T-cell (primary cell): ENCODE data around the gene LSM4. TPM values are rescaled to one million over a fixed set of nuclear protein-coding genes. Genes with fewer than 3 reads are reported as not detected.
A peak's percentile ranks its signal among the peaks of the same experiment; 100 is the strongest.

Experiments
- ATAC-seq, 4 experiments: fragments of 200-7000 bp in 3 of 4; fragments of 150-1000 bp in 1 of 4; cut with Tn5 transposase; replicated peaks in 1 of 4; 1 replicate in 3 of 4; 2 replicates in 1 of 4; pipeline ENCODE4 v1.10.0; 2021; ENCODE audit warnings: moderate library complexity in 3 of 4, mild to moderate bottlenecking in 2 of 4, moderate number of reproducible peaks in 1 of 4
- CTCF ChIA-PET, 2 donors: fragments of 300-600 bp; sonication (Branson Sonifier 250); formaldehyde crosslinking; loops; one replicate each; lab custom pipeline; 2022; ENCODE audit warnings: antibody characterized with exemption in 2 of 2; lab: Charles Lee
- POLR2A ChIA-PET, 2 donors: fragments of 300-600 bp; sonication (Branson Sonifier 250); formaldehyde crosslinking; loops; one replicate each; lab custom pipeline; 2022; ENCODE audit warnings: antibody characterized with exemption in 2 of 2; lab: Charles Lee
- DNase-seq, 35 experiments: peaks; one replicate each; pipeline versions ENCODE4 v3.0.0 to v3.0.0-alpha.2; 2013 to 2023
- H3K27ac ChIP-seq: one replicate; pipeline ENCODE4 v1.5.1; 2013; ENCODE audit warnings: low read length
- H3K27me3 ChIP-seq, 2 experiments: replicated peaks in 1 of 2; 1 replicate in 1 of 2; 2 replicates in 1 of 2; pipeline versions ENCODE4 v1.6.1 to v1.7.0; 2013; ENCODE audit warnings: low read length in 1 of 2, mixed read lengths in 1 of 2; ENCODE audit not compliant: control insufficient read depth in 2 of 2, insufficient read depth in 2 of 2; ENCODE audit errors: extremely low read depth in 1 of 2
- H3K36me3 ChIP-seq, 2 donors: 1 replicate in 1 of 2; 2 replicates in 1 of 2; pipeline versions ENCODE4 v1.6.1 to v1.7.0; 2013; ENCODE audit warnings: low read length in 1 of 2; ENCODE audit not compliant: control insufficient read depth in 2 of 2, insufficient read depth in 1 of 2; ENCODE audit errors: extremely low read depth in 1 of 2
- H3K4me1 ChIP-seq, 2 experiments: 1 replicate in 1 of 2; 2 replicates in 1 of 2; pipeline versions ENCODE4 v1.6.1 to v1.7.0; 2013; ENCODE audit warnings: low read length in 2 of 2, mixed read lengths in 1 of 2; ENCODE audit not compliant: insufficient read depth in 2 of 2, control insufficient read depth in 1 of 2; ENCODE audit errors: extremely low read depth in 1 of 2
- H3K4me3 ChIP-seq, 2 donors: 1 replicate in 1 of 2; 2 replicates in 1 of 2; pipeline versions ENCODE4 v1.5.1 to v1.7.0; 2013; ENCODE audit warnings: mild to moderate bottlenecking in 2 of 2, low read length in 1 of 2, moderate library complexity in 1 of 2; ENCODE audit not compliant: control insufficient read depth in 1 of 2; ENCODE audit errors: extremely low read depth in 1 of 2
- H3K9me3 ChIP-seq: 2 replicates; pipeline ENCODE4 v1.7.0; 2013
- H3K27ac Mint-ChIP-seq, 2 donors: one replicate each; pipeline ENCODE4 v1.8.0; 2020 to 2021; ENCODE audit warnings: mild to moderate bottlenecking in 2 of 2, mixed read lengths in 2 of 2
- H3K27me3 Mint-ChIP-seq, 2 donors: one replicate each; pipeline ENCODE4 v1.8.0; 2021 to 2022; ENCODE audit warnings: mixed read lengths in 2 of 2
- H3K36me3 Mint-ChIP-seq: one replicate; pipeline ENCODE4 v1.8.0; 2021; ENCODE audit warnings: mixed read lengths
- H3K4me1 Mint-ChIP-seq, 3 donors: one replicate each; pipeline ENCODE4 v1.8.0; 2020 to 2022; ENCODE audit warnings: mixed read lengths in 3 of 3, mild to moderate bottlenecking in 1 of 3
- H3K4me3 Mint-ChIP-seq, 3 donors: one replicate each; pipeline ENCODE4 v1.8.0; 2020 to 2022; ENCODE audit warnings: mild to moderate bottlenecking in 3 of 3, mixed read lengths in 3 of 3, moderate library complexity in 3 of 3
- H3K9me3 Mint-ChIP-seq, 3 donors: one replicate each; pipeline ENCODE4 v1.8.0; 2020 to 2022; ENCODE audit warnings: mixed read lengths in 3 of 3
- WGBS: methylation state at CpG from one replicate; pipeline ENCODE4 v1.1.5; 2013; ENCODE audit warnings: missing lambda C conversion rate; ENCODE audit not compliant: insufficient coverage; 5-methylcytosine and 5-hydroxymethylcytosine counted together
- total RNA-seq, 35 experiments: library from RNA in 6 of 35; stranded (reverse) in 6 of 35; fragments of 120-200 nt in 1 of 35; gene quantifications; one replicate each; pipeline versions ENCODE4 v1.2.1 to v1.2.4 and lab custom pipeline; 2013 to 2026

LSM4 gene
- total RNA-seq, 5 donors from 2014 or later (not counting 1 experiment from before 2014, with no cell fraction given), result 58.5 to 82.7 (median 69.1) TPM

- no peak overlapping the region for H3K4me3 ChIP-seq
- peak overlapping the region; percentile 96 for H3K27ac ChIP-seq
- Mint-ChIP-seq H3K4me3 (no peak overlapping the region), H3K27ac (peak overlapping the region; percentile 99 to 100), H3K27me3 (no peaks in the 10 kb centered on the region), H3K36me3 (peaks cover 7% of the 10 kb centered on the region), H3K9me3 (no peaks in the 10 kb centered on the region), H3K4me1 (peaks cover 40 to 56% (median 41%) of the 10 kb centered on the region in 3 donors)
- peaks cover 19 to 80% of the 10 kb centered on the region in 2 experiments for H3K4me1 ChIP-seq
- H3K36me3 ChIP-seq, result peaks cover 9 to 45% of the 10 kb centered on the region in 2 donors
- CTCF ChIA-PET, result no interaction called here
- POLR2A ChIA-PET, result interaction anchor here in 1 of 2 donors (0.6 kb wide), 2 partner anchors 15 to 23 kb away, joined by 3 read pairs; partner anchors contain the start of gene LSM4
- no peaks in the 10 kb centered on the region for H3K27me3 ChIP-seq
- ATAC-seq (no peak), DNase-seq (no peak)
- no peaks in the 10 kb centered on the region for H3K9me3 ChIP-seq
- WGBS, result 92% methylated on average over 15 of the region's 20 CpGs
These were observed 14.6 kb downstream of the LSM4 start for GRCh38 chr19:18308051-18308947.

DNA sequence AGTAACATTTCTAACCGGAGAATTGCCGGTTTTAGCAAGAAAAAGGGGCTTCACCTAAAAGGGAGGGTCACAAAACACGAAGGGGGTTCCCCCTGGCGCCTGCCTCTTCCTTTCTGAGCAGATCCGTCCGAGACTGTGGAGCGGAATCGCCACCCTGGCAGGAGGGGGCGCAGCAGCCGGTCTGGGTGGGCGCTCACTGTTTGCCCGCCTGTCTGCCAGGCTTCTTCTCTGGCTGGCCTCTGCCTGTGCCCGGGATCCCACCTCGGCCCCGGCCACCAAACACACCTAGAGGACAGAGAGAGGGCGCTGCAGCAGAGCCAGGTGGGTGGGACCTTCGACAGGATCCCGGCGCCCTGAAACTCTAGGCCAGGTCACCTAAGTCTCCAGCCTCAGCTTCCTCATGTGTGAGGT lies 15.6 kb downstream of the LSM4 start:
- Histone ChIP-seq H3K4me3 (no peak overlapping the region), H3K27me3 (no peaks in the 10 kb centered on the region), H3K4me1 (peaks cover 22 to 87% of the 10 kb centered on the region in 2 experiments), H3K36me3 (peaks cover 6 to 39% of the 10 kb centered on the region in 2 donors), H3K9me3 (no peaks in the 10 kb centered on the region), H3K27ac (peak overlapping the region; percentile 96)
- peaks cover 3% of the 10 kb centered on the region for H3K36me3 Mint-ChIP-seq
- ChIA-PET CTCF (interaction anchor here in 1 of 2 donors (0.7 to 1.0 kb wide), 2 partner anchors 14 to 21 kb away, joined by 3 to 4 read pairs; no protein-coding TSS in a partner anchor), POLR2A (no interaction called here)
- DNase-seq, result peak in 8 of 35 experiments; percentile 19 to 60 (median 30)
- H3K9me3 Mint-ChIP-seq, result no peaks in the 10 kb centered on the region
- peak overlapping the region; percentile 50 to 89 (median 88) for H3K4me3 Mint-ChIP-seq
- no peaks in the 10 kb centered on the region for H3K27me3 Mint-ChIP-seq
- peak overlapping the region; percentile 99 to 100 for H3K27ac Mint-ChIP-seq
- ATAC-seq, result peak in 1 of 4 experiments; percentile 9
- peaks cover 42 to 54% (median 43%) of the 10 kb centered on the region in 3 donors for H3K4me1 Mint-ChIP-seq
- WGBS, result 78% methylated on average over 8 of the region's 19 CpGs

DNA sequence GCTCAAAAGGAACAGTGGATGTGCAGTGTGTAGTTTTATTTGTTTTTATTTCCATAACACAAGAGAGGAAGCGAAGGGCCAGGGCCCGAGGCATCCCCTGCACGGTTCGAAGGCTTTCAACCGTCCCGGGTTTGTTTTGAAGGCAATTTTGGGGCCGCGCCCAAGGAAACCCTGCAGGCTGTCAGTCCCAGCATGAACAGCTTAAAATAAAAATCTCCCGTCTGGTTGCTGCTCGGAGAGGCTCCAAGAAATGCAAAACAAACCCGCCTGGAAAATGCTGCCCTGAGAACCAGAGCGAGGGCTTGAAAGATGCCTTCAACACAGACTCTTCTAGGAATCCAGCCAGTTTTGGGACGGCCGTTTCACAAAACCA lies 16.0 kb downstream of the LSM4 start:
- Mint-ChIP-seq H3K27ac (peak overlapping the region; percentile 99 to 100), H3K4me3 (peak overlapping the region; percentile 50 to 89 (median 88)), H3K27me3 (no peaks in the 10 kb centered on the region), H3K9me3 (no peaks in the 10 kb centered on the region), H3K4me1 (peaks cover 43 to 54% (median 44%) of the 10 kb centered on the region in 3 donors), H3K36me3 (peaks cover 3% of the 10 kb centered on the region)
- Histone ChIP-seq H3K4me1 (peaks cover 22 to 87% of the 10 kb centered on the region in 2 experiments), H3K27ac (peak overlapping the region; percentile 96), H3K4me3 (no peak overlapping the region), H3K27me3 (no peaks in the 10 kb centered on the region), H3K9me3 (no peaks in the 10 kb centered on the region), H3K36me3 (peaks cover 6 to 37% of the 10 kb centered on the region in 2 donors)
- POLR2A ChIA-PET, result interaction anchor here in 1 of 2 donors (0.8 kb wide), 1 partner anchor 25 kb away, joined by 3 read pairs; the partner anchor contains the start of gene JUND
- DNase-seq (peak in 3 of 35 experiments; percentile 28 to 53 (median 40)), ATAC-seq (peak in 2 of 4 experiments; percentile 8 to 9)
- CTCF ChIA-PET, result interaction anchor here in 1 of 2 donors (0.7 to 1.0 kb wide), 2 partner anchors 14 to 22 kb away, joined by 3 to 4 read pairs; no protein-coding TSS in a partner anchor
- WGBS, result 25% methylated on average over 9 of the region's 14 CpGs

DNA sequence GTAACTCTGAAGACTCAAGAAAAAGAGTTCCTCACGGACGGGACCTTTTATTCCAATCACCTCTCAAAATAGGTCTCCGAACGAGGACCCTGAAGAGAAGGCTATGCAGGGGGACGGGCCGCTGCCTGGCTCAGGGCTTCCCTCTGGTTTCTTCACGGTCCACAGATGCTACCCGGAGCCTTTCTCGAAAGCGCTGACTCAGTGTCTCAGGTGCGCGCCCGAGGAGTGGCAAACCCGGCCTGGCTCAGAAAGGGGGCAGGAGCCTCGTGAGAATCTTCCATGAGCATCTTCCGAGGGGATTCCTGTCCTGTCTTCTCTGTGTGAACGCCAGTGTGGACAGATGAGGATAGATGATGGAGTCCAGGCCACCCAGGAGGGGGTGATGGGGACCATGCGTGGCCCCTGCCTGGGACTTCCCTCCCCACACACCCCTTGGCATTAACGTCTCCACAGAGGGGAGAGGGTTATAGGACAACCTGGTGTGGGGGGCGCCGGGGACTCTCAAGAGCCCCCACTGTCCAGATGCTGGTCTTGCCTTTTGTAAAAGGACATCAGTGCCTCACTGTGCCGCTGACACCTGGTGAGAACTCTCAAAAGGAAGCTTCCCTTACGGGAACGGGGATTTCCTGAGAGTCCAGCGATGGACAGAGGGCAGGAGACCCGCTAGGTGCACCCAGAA lies 16.5 kb downstream of the LSM4 start:
- Histone ChIP-seq H3K9me3 (no peaks in the 10 kb centered on the region), H3K27ac (peak overlapping the region; percentile 96), H3K27me3 (no peaks in the 10 kb centered on the region), H3K4me1 (peaks cover 22 to 87% of the 10 kb centered on the region in 2 experiments), H3K36me3 (peaks cover 5 to 35% of the 10 kb centered on the region in 2 donors), H3K4me3 (no peak overlapping the region)
- ATAC-seq (no peak), DNase-seq (peak in 1 of 35 experiments; percentile 22)
- no peaks in the 10 kb centered on the region for H3K27me3 Mint-ChIP-seq
- peaks cover 3% of the 10 kb centered on the region for H3K36me3 Mint-ChIP-seq
- H3K27ac Mint-ChIP-seq, result peak overlapping the region; percentile 99 to 100
- ChIA-PET POLR2A (interaction anchor here in 1 of 2 donors (0.8 kb wide), 1 partner anchor 25 kb away, joined by 3 read pairs; the partner anchor contains the start of gene JUND), CTCF (interaction anchor here in 1 of 2 donors (0.7 to 2.2 kb wide), 3 partner anchors 15 to 26 kb away, joined by 3 to 37 read pairs (median 4); partner anchors contain the start of gene JUND)
- no peaks in the 10 kb centered on the region for H3K9me3 Mint-ChIP-seq
- peaks cover 43 to 58% (median 49%) of the 10 kb centered on the region in 3 donors for H3K4me1 Mint-ChIP-seq
- peak overlapping the region; percentile 88 to 90 (median 89) for H3K4me3 Mint-ChIP-seq
- 70% methylated on average over 17 of the region's 26 CpGs for WGBS

- POLR2A ChIA-PET, result interaction anchor here (0.5 to 2.5 kb wide), 12 partner anchors 12 to 134 kb away, joined by 3 to 85 read pairs (median 4); partner anchors contain the start of genes JUND (in 2 of the 2) and LSM4 (in 1 of the 2)
- H3K4me1 ChIP-seq, result peaks cover 22 to 75% of the 10 kb centered on the region in 2 experiments
- peaks cover 43 to 53% (median 49%) of the 10 kb centered on the region in 3 donors for H3K4me1 Mint-ChIP-seq
- H3K4me3 Mint-ChIP-seq, result peak overlapping the region; percentile 88 to 90 (median 89)
- H3K9me3 Mint-ChIP-seq, result no peaks in the 10 kb centered on the region
- ATAC-seq (peak; percentile 73 to 85 (median 81)), DNase-seq (peak in 34 of 35 experiments; percentile 55 to 87 (median 71))
- H3K27ac ChIP-seq, result peak overlapping the region; percentile 96
- peaks cover 3% of the 10 kb centered on the region for H3K36me3 Mint-ChIP-seq
- H3K36me3 ChIP-seq, result peaks cover 0 to 30% of the 10 kb centered on the region in 2 donors
- H3K27me3 Mint-ChIP-seq, result no peaks in the 10 kb centered on the region
- under 1% methylated on average over 23 of the region's 29 CpGs for WGBS
- no peaks in the 10 kb centered on the region for H3K9me3 ChIP-seq
- CTCF ChIA-PET, result interaction anchor here (0.5 to 2.2 kb wide), 13 partner anchors 11 to 1234 kb away, joined by 3 to 37 read pairs (median 3); partner anchors contain the start of genes JUND (in 1 of the 2), LSM4 (in 1 of the 2) and MPV17L2 (in 1 of the 2)
- no peaks in the 10 kb centered on the region for H3K27me3 ChIP-seq
- H3K4me3 ChIP-seq, result peak overlapping the region; percentile 66 to 92
- H3K27ac Mint-ChIP-seq, result peak overlapping the region; percentile 99 to 100
These were observed 18.2 kb downstream of the LSM4 start for GRCh38 chr19:18304458-18305310.
